WTC11 (cell line): Measurements from ENCODE around the gene TPT1. TPM values are rescaled to one million over a fixed set of nuclear protein-coding genes. Genes with fewer than 3 reads are reported as not detected.

Source experiments
- ATAC-seq: fragments of 200-7000 bp; cut with Tn5 transposase; 2 replicates; pipeline ENCODE4 v1.10.0; 2021; ENCODE audit warnings: mild to moderate bottlenecking, moderate library complexity
- CTCF ChIA-PET: fragments of 300-600 bp; sonication (Branson Sonifier 250); formaldehyde crosslinking; loops from one replicate; lab custom pipeline; 2021; ENCODE audit warnings: antibody characterized with exemption; lab: Charles Lee
- POLR2A ChIA-PET: fragments of 350-600 bp; sonication (Branson Sonifier 250); formaldehyde crosslinking; loops from one replicate; lab custom pipeline; 2021; ENCODE audit warnings: antibody characterized with exemption; lab: Charles Lee
- DNase-seq: peaks from one replicate; pipeline ENCODE4 v3.0.0; 2021; ENCODE audit warnings: low spot score
- H3K27ac Mint-ChIP-seq: 2 replicates; pipeline ENCODE4 v1.8.0; 2021; ENCODE audit warnings: mixed read lengths
- H3K27me3 Mint-ChIP-seq: 2 replicates; pipeline ENCODE4 v1.8.0; 2021; ENCODE audit warnings: low read depth, mild to moderate bottlenecking, moderate library complexity, mixed read lengths
- H3K36me3 Mint-ChIP-seq: 2 replicates; pipeline ENCODE4 v1.8.0; 2021; ENCODE audit warnings: mixed read lengths
- H3K4me1 Mint-ChIP-seq: 2 replicates; pipeline ENCODE4 v1.8.0; 2022; ENCODE audit warnings: mixed read lengths
- H3K4me3 Mint-ChIP-seq: 2 replicates; pipeline ENCODE4 v1.8.0; 2021; ENCODE audit warnings: mild to moderate bottlenecking, moderate library complexity, mixed read lengths
- H3K9me3 Mint-ChIP-seq: 2 replicates; pipeline ENCODE4 v1.8.0; 2021; ENCODE audit warnings: mixed read lengths
- ATF1 ChIP-seq: sonication (generic); formaldehyde crosslinking; IDR thresholded peaks from 2 replicates; pipeline ENCODE4 v1.8.1; 2023; ENCODE audit warnings: mild to moderate bottlenecking, moderate library complexity, missing genetic modification reagents
- CREB1 ChIP-seq: sonication (generic); formaldehyde crosslinking; IDR thresholded peaks from 2 replicates; pipeline ENCODE4 v1.8.0; 2023; ENCODE audit warnings: mild to moderate bottlenecking, missing genetic modification reagents
- CREM ChIP-seq: sonication (generic); formaldehyde crosslinking; IDR thresholded peaks from 2 replicates; pipeline ENCODE4 v1.8.1; 2022; ENCODE audit warnings: mild to moderate bottlenecking, missing genetic modification reagents, moderate library complexity
- E2F4 ChIP-seq: sonication (generic); formaldehyde crosslinking; IDR thresholded peaks from 2 replicates; pipeline ENCODE4 v1.8.1; 2022; ENCODE audit warnings: low read depth, mild to moderate bottlenecking, moderate library complexity, missing genetic modification reagents, borderline replicate concordance
- ERG ChIP-seq: fragments of 250-450 bp; sonication (Bioruptor Pico); IDR thresholded peaks from 2 replicates; pipeline ENCODE4 v1.8.0; 2021; ENCODE audit warnings: mild to moderate bottlenecking
- GABPB1 ChIP-seq: sonication (generic); formaldehyde crosslinking; IDR thresholded peaks from 2 replicates; pipeline ENCODE4 v1.8.1; 2023; ENCODE audit warnings: mild to moderate bottlenecking, missing genetic modification reagents
- GRHL2 ChIP-seq: fragments of 250-450 bp; sonication (Bioruptor Pico); IDR thresholded peaks from 2 replicates; pipeline ENCODE4 v1.8.0; 2022; ENCODE audit warnings: mild to moderate bottlenecking, moderate library complexity; ENCODE audit not compliant: insufficient replicate concordance, severe bottlenecking
- GTF2I ChIP-seq: fragments of 250-450 bp; sonication (Bioruptor Pico); conservative IDR thresholded peaks from 2 replicates; pipeline ENCODE4 v1.4.0; 2021; ENCODE audit warnings: mild to moderate bottlenecking
- KAT7 ChIP-seq: sonication (generic); formaldehyde crosslinking; IDR thresholded peaks from 2 replicates; pipeline ENCODE4 v1.8.1; 2023; ENCODE audit warnings: missing genetic modification reagents, mild to moderate bottlenecking, borderline replicate concordance
- MXD4 ChIP-seq: fragments of 250-450 bp; sonication (Bioruptor Pico); IDR thresholded peaks from 2 replicates; pipeline ENCODE4 v1.8.0; 2021; ENCODE audit warnings: mild to moderate bottlenecking, moderate library complexity, borderline replicate concordance
- OVOL2 ChIP-seq: fragments of 250-450 bp; sonication (Bioruptor Pico); IDR thresholded peaks from 2 replicates; pipeline ENCODE4 v1.9.0; 2021; ENCODE audit warnings: mild to moderate bottlenecking, borderline replicate concordance
- RELA ChIP-seq: sonication (generic); formaldehyde crosslinking; IDR thresholded peaks from 2 replicates; pipeline ENCODE4 v1.8.1; 2022; ENCODE audit warnings: missing genetic modification reagents, mild to moderate bottlenecking, borderline replicate concordance
- RORB ChIP-seq: fragments of 250-450 bp; sonication (Bioruptor Pico); IDR thresholded peaks from 2 replicates; pipeline ENCODE4 v1.9.0; 2021; ENCODE audit warnings: mild to moderate bottlenecking
- SOX15 ChIP-seq: fragments of 250-450 bp; sonication (Bioruptor Pico); IDR thresholded peaks from 2 replicates; pipeline ENCODE4 v1.9.0; 2021; ENCODE audit warnings: mild to moderate bottlenecking
- TCF7 ChIP-seq: sonication (generic); formaldehyde crosslinking; IDR thresholded peaks from 2 replicates; pipeline ENCODE4 v1.8.0; 2022; ENCODE audit warnings: mild to moderate bottlenecking, low read depth, missing genetic modification reagents, moderate library complexity
- USF1 ChIP-seq: sonication (generic); formaldehyde crosslinking; IDR thresholded peaks from 2 replicates; pipeline ENCODE4 v1.8.0; 2022; ENCODE audit warnings: mild to moderate bottlenecking, missing genetic modification reagents
- ZNF219 ChIP-seq: sonication (generic); formaldehyde crosslinking; IDR thresholded peaks from 2 replicates; pipeline ENCODE4 v1.8.0; 2023; ENCODE audit warnings: missing genetic modification reagents, mild to moderate bottlenecking, borderline replicate concordance
- ZNF232 ChIP-seq: sonication (generic); formaldehyde crosslinking; IDR thresholded peaks from 2 replicates; pipeline ENCODE4 v1.8.0; 2022; ENCODE audit warnings: mild to moderate bottlenecking, missing genetic modification reagents
- total RNA-seq: library from RNA; stranded (reverse); gene quantifications from 3 replicates; pipeline ENCODE4 v1.2.3, GENCODE V29; 2021
- TF ChIP-seq, protein P1 (sequence below): sonication (generic); formaldehyde crosslinking; IDR thresholded peaks from 2 replicates; pipeline ENCODE4 v1.8.1; 2023; ENCODE audit warnings: mild to moderate bottlenecking, missing genetic modification reagents
- TF ChIP-seq, protein P2 (sequence below): sonication (generic); formaldehyde crosslinking; IDR thresholded peaks from 2 replicates; pipeline ENCODE4 v1.8.1; 2023; ENCODE audit warnings: mild to moderate bottlenecking, missing genetic modification reagents, borderline replicate concordance
- TF ChIP-seq, protein P3 (sequence below): fragments of 250-450 bp; sonication (Bioruptor Pico); IDR thresholded peaks from 2 replicates; pipeline ENCODE4 v2.1.2; 2022; ENCODE audit warnings: mild to moderate bottlenecking, moderate library complexity
- TF ChIP-seq, protein P4 (sequence below): sonication (generic); formaldehyde crosslinking; IDR thresholded peaks from 2 replicates; pipeline ENCODE4 v1.8.1; 2023; ENCODE audit warnings: mild to moderate bottlenecking, moderate library complexity, missing genetic modification reagents

TPT1 gene
- total RNA-seq, 1 experiment from 2014 or later, result 1,861 TPM

DNA sequence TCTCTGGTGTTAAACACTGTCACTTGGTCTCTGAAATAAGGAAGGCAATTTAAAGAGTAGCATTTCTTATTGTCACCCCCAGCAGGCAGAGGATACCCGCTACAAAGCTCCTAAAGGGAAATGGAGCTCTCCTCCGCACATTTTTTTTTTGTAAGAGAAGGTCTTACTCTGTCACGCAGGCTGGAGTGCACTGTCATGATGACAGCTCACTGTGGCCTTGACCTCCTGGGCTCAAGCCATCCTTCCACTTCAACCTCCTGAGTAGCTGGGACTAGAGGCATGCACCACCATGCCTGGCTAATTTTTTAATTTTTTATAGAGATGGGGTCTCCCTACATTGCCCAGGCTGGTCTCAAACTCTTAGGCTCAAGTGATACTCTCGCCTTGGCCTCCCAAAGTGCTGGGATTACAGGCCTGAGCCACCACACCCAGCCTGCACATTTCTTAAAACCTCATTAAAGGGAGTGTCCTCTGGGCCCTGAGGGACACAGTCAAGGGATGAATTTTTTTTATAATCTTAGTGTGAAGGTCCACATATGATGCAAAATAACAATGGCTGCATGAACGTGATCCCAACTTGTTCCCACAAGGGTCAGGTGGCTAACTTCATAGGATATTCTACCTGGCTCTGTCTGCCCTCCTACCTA is 45.0 kb upstream of the TPT1 start (continued):
- TF ChIP-seq, protein P1, sequence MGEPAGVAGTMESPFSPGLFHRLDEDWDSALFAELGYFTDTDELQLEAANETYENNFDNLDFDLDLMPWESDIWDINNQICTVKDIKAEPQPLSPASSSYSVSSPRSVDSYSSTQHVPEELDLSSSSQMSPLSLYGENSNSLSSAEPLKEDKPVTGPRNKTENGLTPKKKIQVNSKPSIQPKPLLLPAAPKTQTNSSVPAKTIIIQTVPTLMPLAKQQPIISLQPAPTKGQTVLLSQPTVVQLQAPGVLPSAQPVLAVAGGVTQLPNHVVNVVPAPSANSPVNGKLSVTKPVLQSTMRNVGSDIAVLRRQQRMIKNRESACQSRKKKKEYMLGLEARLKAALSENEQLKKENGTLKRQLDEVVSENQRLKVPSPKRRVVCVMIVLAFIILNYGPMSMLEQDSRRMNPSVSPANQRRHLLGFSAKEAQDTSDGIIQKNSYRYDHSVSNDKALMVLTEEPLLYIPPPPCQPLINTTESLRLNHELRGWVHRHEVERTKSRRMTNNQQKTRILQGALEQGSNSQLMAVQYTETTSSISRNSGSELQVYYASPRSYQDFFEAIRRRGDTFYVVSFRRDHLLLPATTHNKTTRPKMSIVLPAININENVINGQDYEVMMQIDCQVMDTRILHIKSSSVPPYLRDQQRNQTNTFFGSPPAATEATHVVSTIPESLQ (CRISPR knock-in tag), result no peak
- no peak for TF ChIP-seq ATF1 (CRISPR knock-in tag)
- TF ChIP-seq, all 79 proteins: peak for 0

- Mint-ChIP-seq H3K4me3 (no peak overlapping the region), H3K4me1 (no peaks in the 10 kb centered on the region), H3K36me3 (peaks cover 13% of the 10 kb centered on the region), H3K27me3 (no peaks in the 10 kb centered on the region), H3K9me3 (peaks cover 7% of the 10 kb centered on the region), H3K27ac (no peak overlapping the region)
- no peak for DNase-seq
- POLR2A ChIA-PET, result no interaction called here
- ATAC-seq, result no peak
- CTCF ChIA-PET, result interaction anchor here (1.2 to 2.4 kb wide), 2 partner anchors 14 to 23 kb away, joined by 3 to 6 read pairs; no protein-coding TSS in a partner anchor
- TF ChIP-seq OVOL2, result no peak
- TF ChIP-seq E2F4 (CRISPR knock-in tag), result no peak
- TF ChIP-seq GTF2I (CRISPR knock-in tag), result no peak
- no peak for TF ChIP-seq GABPB1 (CRISPR knock-in tag)
- TF ChIP-seq ZNF232 (CRISPR knock-in tag), result no peak
- TF ChIP-seq ERG (CRISPR knock-in tag), result no peak
- TF ChIP-seq, protein P2, sequence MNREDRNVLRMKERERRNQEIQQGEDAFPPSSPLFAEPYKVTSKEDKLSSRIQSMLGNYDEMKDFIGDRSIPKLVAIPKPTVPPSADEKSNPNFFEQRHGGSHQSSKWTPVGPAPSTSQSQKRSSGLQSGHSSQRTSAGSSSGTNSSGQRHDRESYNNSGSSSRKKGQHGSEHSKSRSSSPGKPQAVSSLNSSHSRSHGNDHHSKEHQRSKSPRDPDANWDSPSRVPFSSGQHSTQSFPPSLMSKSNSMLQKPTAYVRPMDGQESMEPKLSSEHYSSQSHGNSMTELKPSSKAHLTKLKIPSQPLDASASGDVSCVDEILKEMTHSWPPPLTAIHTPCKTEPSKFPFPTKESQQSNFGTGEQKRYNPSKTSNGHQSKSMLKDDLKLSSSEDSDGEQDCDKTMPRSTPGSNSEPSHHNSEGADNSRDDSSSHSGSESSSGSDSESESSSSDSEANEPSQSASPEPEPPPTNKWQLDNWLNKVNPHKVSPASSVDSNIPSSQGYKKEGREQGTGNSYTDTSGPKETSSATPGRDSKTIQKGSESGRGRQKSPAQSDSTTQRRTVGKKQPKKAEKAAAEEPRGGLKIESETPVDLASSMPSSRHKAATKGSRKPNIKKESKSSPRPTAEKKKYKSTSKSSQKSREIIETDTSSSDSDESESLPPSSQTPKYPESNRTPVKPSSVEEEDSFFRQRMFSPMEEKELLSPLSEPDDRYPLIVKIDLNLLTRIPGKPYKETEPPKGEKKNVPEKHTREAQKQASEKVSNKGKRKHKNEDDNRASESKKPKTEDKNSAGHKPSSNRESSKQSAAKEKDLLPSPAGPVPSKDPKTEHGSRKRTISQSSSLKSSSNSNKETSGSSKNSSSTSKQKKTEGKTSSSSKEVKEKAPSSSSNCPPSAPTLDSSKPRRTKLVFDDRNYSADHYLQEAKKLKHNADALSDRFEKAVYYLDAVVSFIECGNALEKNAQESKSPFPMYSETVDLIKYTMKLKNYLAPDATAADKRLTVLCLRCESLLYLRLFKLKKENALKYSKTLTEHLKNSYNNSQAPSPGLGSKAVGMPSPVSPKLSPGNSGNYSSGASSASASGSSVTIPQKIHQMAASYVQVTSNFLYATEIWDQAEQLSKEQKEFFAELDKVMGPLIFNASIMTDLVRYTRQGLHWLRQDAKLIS, result no peak
- TF ChIP-seq KAT7 (CRISPR knock-in tag), result no peak
- TF ChIP-seq GRHL2 (CRISPR knock-in tag), result no peak
- TF ChIP-seq RELA (CRISPR knock-in tag), result no peak
- no peak for TF ChIP-seq ZNF219 (CRISPR knock-in tag)
- no peak for TF ChIP-seq TCF7 (CRISPR knock-in tag)
- TF ChIP-seq, protein P3, sequence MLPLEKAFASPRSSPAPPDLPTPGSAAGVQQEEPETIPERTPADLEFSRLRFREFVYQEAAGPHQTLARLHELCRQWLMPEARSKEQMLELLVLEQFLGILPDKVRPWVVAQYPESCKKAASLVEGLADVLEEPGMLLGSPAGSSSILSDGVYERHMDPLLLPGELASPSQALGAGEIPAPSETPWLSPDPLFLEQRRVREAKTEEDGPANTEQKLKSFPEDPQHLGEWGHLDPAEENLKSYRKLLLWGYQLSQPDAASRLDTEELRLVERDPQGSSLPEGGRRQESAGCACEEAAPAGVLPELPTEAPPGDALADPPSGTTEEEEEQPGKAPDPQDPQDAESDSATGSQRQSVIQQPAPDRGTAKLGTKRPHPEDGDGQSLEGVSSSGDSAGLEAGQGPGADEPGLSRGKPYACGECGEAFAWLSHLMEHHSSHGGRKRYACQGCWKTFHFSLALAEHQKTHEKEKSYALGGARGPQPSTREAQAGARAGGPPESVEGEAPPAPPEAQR (CRISPR knock-in tag), result no peak
- TF ChIP-seq USF1, result no peak
- TF ChIP-seq, protein P4, sequence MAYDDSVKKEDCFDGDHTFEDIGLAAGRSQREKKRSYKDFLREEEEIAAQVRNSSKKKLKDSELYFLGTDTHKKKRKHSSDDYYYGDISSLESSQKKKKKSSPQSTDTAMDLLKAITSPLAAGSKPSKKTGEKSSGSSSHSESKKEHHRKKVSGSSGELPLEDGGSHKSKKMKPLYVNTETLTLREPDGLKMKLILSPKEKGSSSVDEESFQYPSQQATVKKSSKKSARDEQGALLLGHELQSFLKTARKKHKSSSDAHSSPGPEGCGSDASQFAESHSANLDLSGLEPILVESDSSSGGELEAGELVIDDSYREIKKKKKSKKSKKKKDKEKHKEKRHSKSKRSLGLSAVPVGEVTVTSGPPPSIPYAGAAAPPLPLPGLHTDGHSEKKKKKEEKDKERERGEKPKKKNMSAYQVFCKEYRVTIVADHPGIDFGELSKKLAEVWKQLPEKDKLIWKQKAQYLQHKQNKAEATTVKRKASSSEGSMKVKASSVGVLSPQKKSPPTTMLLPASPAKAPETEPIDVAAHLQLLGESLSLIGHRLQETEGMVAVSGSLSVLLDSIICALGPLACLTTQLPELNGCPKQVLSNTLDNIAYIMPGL (CRISPR knock-in tag), result no peak
- no peak for TF ChIP-seq RORB (CRISPR knock-in tag)
- no peak for TF ChIP-seq SOX15 (CRISPR knock-in tag)
- no peak for TF ChIP-seq CREM (CRISPR knock-in tag)
- no peak for TF ChIP-seq CREB1 (CRISPR knock-in tag)
- no peak for TF ChIP-seq MXD4 (CRISPR knock-in tag)
Observed at GRCh38 chr13:45385320-45385719, 44.3 kb upstream of the TPT1 start.
